ENCODE data around the gene LURAP1L.

The LURAP1L gene

GRCh38 chr9:12774861-12775678, at the start of gene LURAP1L:
LURAP1L (plus strand) TSS chr9:12775020; CDS start chr9:12775716, 696 bp downstream.
- in situ Hi-C loops (cut with HindIII; ENCODE audit: low sequenced_read_pairs), result loop anchor here (5.0 kb wide), 1 partner anchor 42 kb away; no protein-coding TSS in a partner anchor

- in situ Hi-C loops (cut with HindIII; ENCODE audit: low sequenced_read_pairs), result loop anchor here (5.0 kb wide), 1 partner anchor 91 kb away; no protein-coding TSS in a partner anchor
These were observed 48.0 kb upstream of the LURAP1L start for GRCh38 chr9:12726795-12727194.

GRCh38 chr9:12730198-12730597, 44.6 kb upstream of the LURAP1L start:
- in situ Hi-C loops (cut with HindIII; ENCODE audit: low sequenced_read_pairs), result no loop called here

- in situ Hi-C loops (cut with HindIII; ENCODE audit: low sequenced_read_pairs), result no loop called here
These were observed 43.9 kb upstream of the LURAP1L start for GRCh38 chr9:12730927-12731326.

GRCh38 chr9:12732971-12733370, 41.8 kb upstream of the LURAP1L start:
- in situ Hi-C loops (cut with HindIII; ENCODE audit: low sequenced_read_pairs), result no loop called here

- in situ Hi-C loops (cut with HindIII; ENCODE audit: low sequenced_read_pairs), result no loop called here
These were observed 39.2 kb upstream of the LURAP1L start for GRCh38 chr9:12735665-12736064.

GRCh38 chr9:12737871-12738270, 36.9 kb upstream of the LURAP1L start:
- in situ Hi-C loops (cut with HindIII; ENCODE audit: low sequenced_read_pairs), result no loop called here

GRCh38 chr9:12739014-12739652, 35.7 kb upstream of the LURAP1L start:
- in situ Hi-C loops (cut with HindIII; ENCODE audit: low sequenced_read_pairs), result no loop called here

GRCh38 chr9:12740845-12741244, 34.0 kb upstream of the LURAP1L start:
- in situ Hi-C loops (cut with HindIII; ENCODE audit: low sequenced_read_pairs), result no loop called here

- in situ Hi-C loops (cut with HindIII; ENCODE audit: low sequenced_read_pairs), result no loop called here
These were observed 26.8 kb upstream of the LURAP1L start for GRCh38 chr9:12748016-12748415.

- in situ Hi-C loops (cut with HindIII; ENCODE audit: low sequenced_read_pairs), result no loop called here
These were observed 25.9 kb upstream of the LURAP1L start for GRCh38 chr9:12748954-12749353.

- in situ Hi-C loops (cut with HindIII; ENCODE audit: low sequenced_read_pairs), result no loop called here
These were observed 20.9 kb upstream of the LURAP1L start for GRCh38 chr9:12753931-12754330.

- in situ Hi-C loops (cut with HindIII; ENCODE audit: low sequenced_read_pairs), result no loop called here
These were observed 15.1 kb upstream of the LURAP1L start for GRCh38 chr9:12759761-12760160.

GRCh38 chr9:12760758-12761157, 14.1 kb upstream of the LURAP1L start:
- in situ Hi-C loops (cut with HindIII; ENCODE audit: low sequenced_read_pairs), result no loop called here

- in situ Hi-C loops (cut with HindIII; ENCODE audit: low sequenced_read_pairs), result no loop called here
These were observed 10.7 kb upstream of the LURAP1L start for GRCh38 chr9:12764150-12764549.

- in situ Hi-C loops (cut with HindIII; ENCODE audit: low sequenced_read_pairs), result no loop called here
These were observed 9.6 kb upstream of the LURAP1L start for GRCh38 chr9:12765088-12765798.

- in situ Hi-C loops (cut with HindIII; ENCODE audit: low sequenced_read_pairs), result no loop called here
These were observed 8.5 kb upstream of the LURAP1L start for GRCh38 chr9:12766357-12766756.

GRCh38 chr9:12770261-12770660, 4.6 kb upstream of the LURAP1L start:
- in situ Hi-C loops (cut with HindIII; ENCODE audit: low sequenced_read_pairs), result no loop called here

GRCh38 chr9:12771891-12772290, 2.9 kb upstream of the LURAP1L start:
- in situ Hi-C loops (cut with HindIII; ENCODE audit: low sequenced_read_pairs), result no loop called here

- in situ Hi-C loops (cut with HindIII; ENCODE audit: low sequenced_read_pairs), result no loop called here
These were observed 1.3 kb upstream of the LURAP1L start for GRCh38 chr9:12773562-12773961.

- in situ Hi-C loops (cut with HindIII; ENCODE audit: low sequenced_read_pairs), result loop anchor here (5.0 kb wide), 1 partner anchor 41 kb away; no protein-coding TSS in a partner anchor
These were observed 1.1 kb downstream of the LURAP1L start for GRCh38 chr9:12775679-12776512.

Measured in endothelial cell of hepatic sinusoid (primary cell).